Astrocyte (in vitro differentiated cells and primary cell): ENCODE results near the gene BAHCC1.

ENCODE experiments used
- EZH2 ChIP-seq: IDR thresholded peaks from 2 replicates; pipeline ENCODE4 v1.6.1; 2012; ENCODE audit warnings: mild to moderate bottlenecking, low read length, inconsistent platforms; ENCODE audit not compliant: insufficient read depth
- TF ChIP-seq, protein P1 (sequence below): IDR thresholded peaks from 2 replicates; pipeline ENCODE4 v1.5.1; 2011; ENCODE audit warnings: low read depth, mild to moderate bottlenecking, inconsistent platforms, low read length, moderate library complexity; ENCODE audit not compliant: insufficient read depth

GRCh38 chr17:81391293-81391935 lies 3.8 kb upstream of the BAHCC1 start:
- TF ChIP-seq EZH2, result no peak
- TF ChIP-seq, protein P1, sequence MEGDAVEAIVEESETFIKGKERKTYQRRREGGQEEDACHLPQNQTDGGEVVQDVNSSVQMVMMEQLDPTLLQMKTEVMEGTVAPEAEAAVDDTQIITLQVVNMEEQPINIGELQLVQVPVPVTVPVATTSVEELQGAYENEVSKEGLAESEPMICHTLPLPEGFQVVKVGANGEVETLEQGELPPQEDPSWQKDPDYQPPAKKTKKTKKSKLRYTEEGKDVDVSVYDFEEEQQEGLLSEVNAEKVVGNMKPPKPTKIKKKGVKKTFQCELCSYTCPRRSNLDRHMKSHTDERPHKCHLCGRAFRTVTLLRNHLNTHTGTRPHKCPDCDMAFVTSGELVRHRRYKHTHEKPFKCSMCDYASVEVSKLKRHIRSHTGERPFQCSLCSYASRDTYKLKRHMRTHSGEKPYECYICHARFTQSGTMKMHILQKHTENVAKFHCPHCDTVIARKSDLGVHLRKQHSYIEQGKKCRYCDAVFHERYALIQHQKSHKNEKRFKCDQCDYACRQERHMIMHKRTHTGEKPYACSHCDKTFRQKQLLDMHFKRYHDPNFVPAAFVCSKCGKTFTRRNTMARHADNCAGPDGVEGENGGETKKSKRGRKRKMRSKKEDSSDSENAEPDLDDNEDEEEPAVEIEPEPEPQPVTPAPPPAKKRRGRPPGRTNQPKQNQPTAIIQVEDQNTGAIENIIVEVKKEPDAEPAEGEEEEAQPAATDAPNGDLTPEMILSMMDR, result no peak
